Brain microvascular endothelial cell (primary cell): ENCODE data around the gene CYB561.

Experiments used
- DNase-seq: peaks from one replicate; pipeline ENCODE4 v3.0.0-alpha.2; 2020
- H3K27ac ChIP-seq: fragments of 250-450 bp; sonication (Bioruptor Pico); 2 replicates; pipeline ENCODE4 v1.5.1; 2020; ENCODE audit warnings: mild to moderate bottlenecking, moderate library complexity
- H3K27me3 ChIP-seq: fragments of 250-450 bp; sonication (Bioruptor Pico); replicated peaks from 2 replicates; pipeline ENCODE4 v1.5.1; 2020; ENCODE audit warnings: mild to moderate bottlenecking
- H3K36me3 ChIP-seq: fragments of 250-450 bp; sonication (Bioruptor Pico); replicated peaks from 2 replicates; pipeline ENCODE4 v1.5.1; 2020; ENCODE audit warnings: mild to moderate bottlenecking
- H3K4me3 ChIP-seq: 2 replicates; pipeline ENCODE4 v1.5.1; 2011; ENCODE audit warnings: low read depth, mild to moderate bottlenecking, control low read depth, low read length, moderate library complexity
- in situ Hi-C: cut with HindIII; loops from 2 replicates; pipeline ENCODE4 v1.10.0; 2017; ENCODE audit warnings: low sequenced_read_pairs, low pct_ligation_motif_present
- TF ChIP-seq, protein P1 (sequence below): IDR thresholded peaks from 2 replicates; pipeline ENCODE4 v1.5.1; 2011; ENCODE audit warnings: low read depth, mild to moderate bottlenecking, moderate library complexity, low read length, control low read depth, inconsistent platforms; ENCODE audit errors: missing control alignments

Gene CYB561

DNA sequence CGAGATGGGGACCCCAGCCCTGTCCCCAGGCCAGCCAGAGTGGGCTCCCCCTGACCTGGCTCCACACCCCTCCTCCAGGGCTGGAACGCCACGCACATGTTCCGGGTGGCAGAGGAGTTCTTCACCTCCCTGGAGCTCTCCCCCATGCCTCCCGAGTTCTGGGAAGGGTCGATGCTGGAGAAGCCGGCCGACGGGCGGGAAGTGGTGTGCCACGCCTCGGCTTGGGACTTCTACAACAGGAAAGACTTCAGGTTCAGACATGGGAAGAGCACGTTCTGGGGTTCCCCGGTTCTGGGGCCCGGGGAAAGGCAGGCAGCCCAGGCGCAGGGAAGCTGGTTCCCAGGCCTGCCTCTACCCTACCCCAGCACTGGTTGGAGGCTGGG is 35.4 kb upstream of the CYB561 start:
- H3K27me3 ChIP-seq, result no peaks in the 10 kb centered on the region
- no peak for DNase-seq
- in situ Hi-C loops, result no loop called here
- H3K27ac ChIP-seq, result no peak overlapping the region
- H3K4me3 ChIP-seq, result no peak overlapping the region
- H3K36me3 ChIP-seq, result no peaks in the 10 kb centered on the region
- TF ChIP-seq, protein P1, sequence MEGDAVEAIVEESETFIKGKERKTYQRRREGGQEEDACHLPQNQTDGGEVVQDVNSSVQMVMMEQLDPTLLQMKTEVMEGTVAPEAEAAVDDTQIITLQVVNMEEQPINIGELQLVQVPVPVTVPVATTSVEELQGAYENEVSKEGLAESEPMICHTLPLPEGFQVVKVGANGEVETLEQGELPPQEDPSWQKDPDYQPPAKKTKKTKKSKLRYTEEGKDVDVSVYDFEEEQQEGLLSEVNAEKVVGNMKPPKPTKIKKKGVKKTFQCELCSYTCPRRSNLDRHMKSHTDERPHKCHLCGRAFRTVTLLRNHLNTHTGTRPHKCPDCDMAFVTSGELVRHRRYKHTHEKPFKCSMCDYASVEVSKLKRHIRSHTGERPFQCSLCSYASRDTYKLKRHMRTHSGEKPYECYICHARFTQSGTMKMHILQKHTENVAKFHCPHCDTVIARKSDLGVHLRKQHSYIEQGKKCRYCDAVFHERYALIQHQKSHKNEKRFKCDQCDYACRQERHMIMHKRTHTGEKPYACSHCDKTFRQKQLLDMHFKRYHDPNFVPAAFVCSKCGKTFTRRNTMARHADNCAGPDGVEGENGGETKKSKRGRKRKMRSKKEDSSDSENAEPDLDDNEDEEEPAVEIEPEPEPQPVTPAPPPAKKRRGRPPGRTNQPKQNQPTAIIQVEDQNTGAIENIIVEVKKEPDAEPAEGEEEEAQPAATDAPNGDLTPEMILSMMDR, result no peak

- Histone ChIP-seq H3K4me3 (no peak overlapping the region), H3K27me3 (no peaks in the 10 kb centered on the region), H3K27ac (no peak overlapping the region), H3K36me3 (no peaks in the 10 kb centered on the region)
- no peak for DNase-seq
- in situ Hi-C loops, result no loop called here
- TF ChIP-seq, protein P1, result no peak
Measured at GRCh38 chr17:63480826-63481487, 34.9 kb upstream of the CYB561 start.

DNA sequence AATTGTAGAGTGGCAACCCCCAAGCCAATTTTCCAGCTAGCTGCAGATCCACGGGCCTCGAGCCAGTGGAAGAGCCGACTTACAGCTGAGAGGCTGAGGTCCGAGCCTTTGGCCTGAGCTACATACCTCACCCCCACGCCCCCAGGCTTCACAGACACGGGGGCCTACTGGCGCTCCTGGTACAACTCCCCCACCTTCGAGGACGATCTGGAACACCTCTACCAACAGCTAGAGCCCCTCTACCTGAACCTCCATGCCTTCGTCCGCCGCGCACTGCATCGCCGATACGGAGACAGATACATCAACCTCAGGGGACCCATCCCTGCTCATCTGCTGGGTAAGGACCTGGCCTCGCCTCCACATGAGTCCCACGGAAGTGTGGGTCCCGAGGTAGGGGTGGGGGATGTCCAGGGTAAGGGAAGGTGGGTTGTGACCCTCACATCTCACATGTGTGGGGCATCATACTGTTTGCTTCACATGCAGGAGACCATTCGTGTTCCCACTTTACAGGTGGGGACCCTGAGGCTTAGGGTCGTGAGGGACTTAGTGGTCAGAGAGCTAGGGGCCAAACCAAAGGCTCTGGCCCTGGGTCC is 34.2 kb upstream of the CYB561 start:
- Histone ChIP-seq H3K4me3 (no peak overlapping the region), H3K27ac (no peak overlapping the region), H3K36me3 (no peaks in the 10 kb centered on the region), H3K27me3 (no peaks in the 10 kb centered on the region)
- TF ChIP-seq, protein P1, result no peak
- no peak for DNase-seq
- in situ Hi-C loops, result no loop called here

GRCh38 chr17:63479495-63480184 is 33.5 kb upstream of the CYB561 start:
- in situ Hi-C loops, result no loop called here
- TF ChIP-seq, protein P1, result no peak
- Histone ChIP-seq H3K27me3 (no peaks in the 10 kb centered on the region), H3K4me3 (no peak overlapping the region), H3K36me3 (no peaks in the 10 kb centered on the region), H3K27ac (no peak overlapping the region)
- DNase-seq, result no peak

DNA sequence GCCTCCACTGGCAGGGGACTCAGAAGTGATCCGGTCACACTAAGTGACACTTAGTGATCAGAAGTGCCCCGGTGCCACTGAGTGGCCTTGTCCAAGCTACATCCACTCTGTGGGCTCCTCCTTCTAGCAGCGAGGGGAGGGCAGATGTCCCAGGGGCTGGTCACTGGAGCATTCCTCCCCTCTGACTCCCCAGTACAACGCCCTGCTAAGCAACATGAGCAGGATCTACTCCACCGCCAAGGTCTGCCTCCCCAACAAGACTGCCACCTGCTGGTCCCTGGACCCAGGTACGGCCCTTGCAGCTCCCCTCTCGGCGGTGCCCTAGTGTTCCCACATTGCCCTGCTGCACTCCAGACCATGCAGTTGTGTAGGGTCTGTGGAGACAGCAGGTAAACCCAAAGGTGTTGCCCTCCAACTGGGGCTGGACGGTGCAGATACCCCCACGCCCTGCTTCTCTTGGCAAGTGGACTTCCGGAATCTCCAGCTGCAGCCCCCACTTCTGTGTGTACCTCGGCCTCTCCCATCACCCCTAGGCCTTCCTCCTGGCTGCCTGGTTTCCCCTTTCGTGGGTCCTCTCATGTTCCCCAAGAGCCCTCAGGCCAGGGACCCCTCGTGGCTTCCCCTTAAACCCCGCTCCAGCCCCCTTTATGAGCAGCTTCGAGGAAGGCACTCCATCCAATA is 32.8 kb upstream of the CYB561 start:
- peak; percentile 83 for DNase-seq
- Histone ChIP-seq H3K27ac (no peak overlapping the region), H3K27me3 (no peaks in the 10 kb centered on the region), H3K4me3 (no peak overlapping the region), H3K36me3 (no peaks in the 10 kb centered on the region)
- TF ChIP-seq, protein P1, result peak; percentile 97
- in situ Hi-C loops, result no loop called here
